GM13976 (cell line): ENCODE data around the gene MBD3L3.
"Not testable (repeated sequence)": the region's sequence is repeated elsewhere in the genome, so short reads cannot be mapped to it uniquely, and the experiment has no call there.

Source experiments
- DNase-seq: peaks from one replicate; pipeline ENCODE4 v3.0.0; 2012; ENCODE audit warnings: low spot score
- CTCF ChIP-seq: IDR thresholded peaks from 2 replicates; pipeline ENCODE4 v1.5.1; 2012; ENCODE audit warnings: borderline replicate concordance, mild to moderate bottlenecking; ENCODE audit not compliant: insufficient read depth; ENCODE audit errors: extremely low read depth, missing control alignments, control extremely low read depth
- in situ Hi-C: fragments of 300-500 bp; cut with MboI; formaldehyde crosslinking; loops from one replicate; pipeline ENCODE4 v1.12.0; 2022; ENCODE audit warnings: low sequenced_read_pairs, mixed read lengths, inconsistent platforms; ENCODE audit not compliant: unreplicated experiment

The MBD3L3 gene

GRCh38 chr19:7063339-7063738 is 4.9 kb upstream of the MBD3L3 start:
- DNase-seq = no peak
- TF ChIP-seq CTCF = no peak
- in situ Hi-C loops = no loop called here

- DNase-seq, in situ Hi-C loops: not testable (repeated sequence)
Measured at GRCh38 chr19:7059977-7060376, 1.5 kb upstream of the MBD3L3 start.

- DNase-seq, in situ Hi-C loops: not testable (repeated sequence)
Measured at GRCh38 chr19:7056371-7056770, 2.1 kb downstream of the MBD3L3 start.

- DNase-seq, in situ Hi-C loops: not testable (repeated sequence)
Measured at GRCh38 chr19:7055679-7056078, 2.8 kb downstream of the MBD3L3 start.

- DNase-seq, in situ Hi-C loops: not testable (repeated sequence)
Measured at GRCh38 chr19:7054635-7055368, 3.7 kb downstream of the MBD3L3 start.

- in situ Hi-C loops, DNase-seq: not testable (repeated sequence)
Measured at GRCh38 chr19:7052896-7053295, 5.6 kb downstream of the MBD3L3 start.

- in situ Hi-C loops = not testable (repeated sequence)
Measured at GRCh38 chr19:7051421-7051820, 7.1 kb downstream of the MBD3L3 start.

GRCh38 chr19:7049021-7049420 is 9.5 kb downstream of the MBD3L3 start, which contains the start of gene MBD3L2:
TSS of gene MBD3L2 (plus strand) at chr19:7049321. CDS start at chr19:7049374, 53 bp downstream.
- in situ Hi-C loops, DNase-seq: not testable (repeated sequence)

More at GRCh38 chr19:7051421-7051820, 7.1 kb downstream of the MBD3L3 start:
- DNase-seq = not testable (repeated sequence)

- in situ Hi-C loops, DNase-seq: not testable (repeated sequence)
Measured at GRCh38 chr19:7041563-7041962, 16.9 kb downstream of the MBD3L3 start.

- in situ Hi-C loops, DNase-seq: not testable (repeated sequence)
Measured at GRCh38 chr19:7040079-7040478, 18.4 kb downstream of the MBD3L3 start, which contains the start of gene MBD3L4. TSS of gene MBD3L4 (minus strand) at chr19:7040179. CDS start at chr19:7040144, 35 bp downstream.

- in situ Hi-C loops, DNase-seq: not testable (repeated sequence)
Measured at GRCh38 chr19:7030278-7030677, 28.2 kb downstream of the MBD3L3 start, which contains the start of gene MBD3L5. TSS of gene MBD3L5 (plus strand) at chr19:7030578. CDS start at chr19:7030612, 34 bp downstream.

- DNase-seq, in situ Hi-C loops: not testable (repeated sequence)
Measured at GRCh38 chr19:7028790-7029189, 29.7 kb downstream of the MBD3L3 start.

- DNase-seq, in situ Hi-C loops: not testable (repeated sequence)
Measured at GRCh38 chr19:7021331-7021730, 37.1 kb downstream of the MBD3L3 start, which contains the start of gene MBD3L2B. TSS of gene MBD3L2B (minus strand) at chr19:7021431. CDS start at chr19:7021397, 34 bp downstream.
